ENCODE results near the gene MAST2. TPM values are rescaled to one million over a fixed set of nuclear protein-coding genes. Genes with fewer than 3 reads are reported as not detected.
"Not testable (repeated sequence)": the region's sequence is repeated elsewhere in the genome, so short reads cannot be mapped to it uniquely, and the experiment has no call there.

The MAST2 gene
- total RNA-seq, 1 donor from 2014 or later: 81.2 TPM

GRCh38 chr1:45804669-45804969, 1.2 kb downstream of the MAST2 start:
- no peak for DNase-seq (ENCODE audit: low spot score)
- intact Hi-C loops (cut with DNase I): loop anchor here (5.0 to 10.0 kb wide), 3 partner anchors 117 to 380 kb away; partner anchors contain the start of genes GPBP1L1 and TMEM69

DNA sequence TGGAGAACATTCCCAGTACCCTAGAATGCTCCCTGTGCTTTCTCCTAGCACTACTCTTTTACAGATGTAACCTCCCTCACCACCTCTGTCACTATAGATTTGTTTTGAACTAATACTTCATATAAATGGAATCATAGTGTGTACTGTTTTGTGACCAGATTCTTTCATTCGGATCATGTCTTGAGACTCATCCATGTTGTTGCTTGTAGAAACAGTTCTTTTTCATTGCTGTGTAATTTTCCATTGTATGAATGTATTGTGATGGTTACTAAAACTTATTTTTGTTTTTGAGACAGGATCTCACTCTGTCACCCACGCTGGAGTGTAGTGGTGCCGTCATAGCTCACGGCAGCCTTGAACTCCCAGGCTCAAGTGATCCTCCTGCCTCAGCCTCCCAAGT, 2.7 kb downstream of the MAST2 start:
- intact Hi-C loops (cut with DNase I): loop anchor here (10.0 kb wide), 1 partner anchor 379 kb away; no protein-coding TSS in a partner anchor
- DNase-seq (ENCODE audit: low spot score): no peak

- intact Hi-C loops (cut with DNase I): loop anchor here (10.0 kb wide), 1 partner anchor 375 kb away; no protein-coding TSS in a partner anchor
- DNase-seq (ENCODE audit: low spot score): no peak
Measured at GRCh38 chr1:45809761-45810160, 6.3 kb downstream of the MAST2 start.

GRCh38 chr1:45814776-45815175, 11.4 kb downstream of the MAST2 start:
- DNase-seq (ENCODE audit: low spot score): no peak
- intact Hi-C loops (cut with DNase I): no loop called here

GRCh38 chr1:45815667-45816458, 12.5 kb downstream of the MAST2 start:
- intact Hi-C loops (cut with DNase I): no loop called here
- DNase-seq (ENCODE audit: low spot score): no peak

GRCh38 chr1:45820173-45820572, 16.8 kb downstream of the MAST2 start:
- no peak for DNase-seq (ENCODE audit: low spot score)
- intact Hi-C loops (cut with DNase I): no loop called here

- intact Hi-C loops (cut with DNase I): no loop called here
- DNase-seq (ENCODE audit: low spot score): no peak
Measured at GRCh38 chr1:45820788-45821187, 17.4 kb downstream of the MAST2 start.

DNA sequence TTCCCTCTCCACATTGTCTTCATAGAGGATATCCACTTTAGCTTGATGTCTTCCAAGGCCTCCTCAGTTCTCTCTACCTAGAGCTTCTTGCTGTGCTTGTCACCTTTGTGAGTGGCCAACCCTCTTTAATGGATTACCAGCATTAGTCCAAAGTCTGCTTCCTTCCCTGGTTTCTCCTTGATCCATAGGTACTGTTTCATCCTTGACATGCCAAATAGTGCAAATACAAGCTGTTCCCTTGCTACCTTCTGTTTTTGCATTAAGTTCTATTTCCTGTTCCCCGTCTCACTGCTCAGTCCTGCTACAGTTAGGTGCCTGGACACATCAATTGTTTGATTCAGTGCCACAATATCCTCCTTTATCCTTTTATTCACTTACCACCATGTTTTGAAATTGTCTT, 19.2 kb downstream of the MAST2 start:
- intact Hi-C loops (cut with DNase I): no loop called here
- DNase-seq (ENCODE audit: low spot score): no peak

GRCh38 chr1:45824607-45825006, 21.2 kb downstream of the MAST2 start:
- DNase-seq (ENCODE audit: low spot score): no peak
- intact Hi-C loops (cut with DNase I): no loop called here

DNA sequence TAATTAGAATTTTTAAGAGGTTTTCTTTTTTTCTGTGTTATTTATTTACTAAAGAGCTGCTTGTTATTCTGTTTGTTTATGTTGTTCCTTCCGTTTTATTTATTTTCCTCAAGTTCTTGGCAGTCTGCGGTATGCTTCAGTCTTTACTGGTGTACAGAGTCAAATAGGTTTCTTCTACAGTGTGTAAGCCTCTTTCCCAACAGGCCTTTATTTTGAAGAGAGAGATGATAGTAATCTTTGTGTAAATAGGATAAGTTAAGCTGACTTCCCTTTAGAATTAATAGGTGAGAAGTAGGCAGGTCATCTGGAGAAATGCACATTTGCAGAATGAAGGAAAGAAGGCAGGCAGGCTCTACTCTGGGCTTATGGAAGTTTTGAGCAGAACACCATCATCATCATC, 23.8 kb downstream of the MAST2 start:
- no peak for DNase-seq (ENCODE audit: low spot score)
- intact Hi-C loops (cut with DNase I): no loop called here

GRCh38 chr1:45828841-45829240, 25.4 kb downstream of the MAST2 start:
- DNase-seq (ENCODE audit: low spot score): no peak
- intact Hi-C loops (cut with DNase I): no loop called here

GRCh38 chr1:45833361-45833760, 29.9 kb downstream of the MAST2 start:
- intact Hi-C loops (cut with DNase I): no loop called here
- DNase-seq (ENCODE audit: low spot score): no peak

GRCh38 chr1:45834689-45835088, 31.3 kb downstream of the MAST2 start:
- intact Hi-C loops (cut with DNase I): no loop called here
- DNase-seq (ENCODE audit: low spot score): no peak

GRCh38 chr1:45836451-45836850, 33.0 kb downstream of the MAST2 start:
- no peak for DNase-seq (ENCODE audit: low spot score)

GRCh38 chr1:45836861-45837260, 33.4 kb downstream of the MAST2 start:
- DNase-seq (ENCODE audit: low spot score); intact Hi-C loops (cut with DNase I): not testable (repeated sequence)

More at GRCh38 chr1:45836451-45836850, 33.0 kb downstream of the MAST2 start:
- intact Hi-C loops (cut with DNase I): no loop called here

- intact Hi-C loops (cut with DNase I); DNase-seq (ENCODE audit: low spot score): not testable (repeated sequence)
Measured at GRCh38 chr1:45838322-45838721, 34.9 kb downstream of the MAST2 start.

DNA sequence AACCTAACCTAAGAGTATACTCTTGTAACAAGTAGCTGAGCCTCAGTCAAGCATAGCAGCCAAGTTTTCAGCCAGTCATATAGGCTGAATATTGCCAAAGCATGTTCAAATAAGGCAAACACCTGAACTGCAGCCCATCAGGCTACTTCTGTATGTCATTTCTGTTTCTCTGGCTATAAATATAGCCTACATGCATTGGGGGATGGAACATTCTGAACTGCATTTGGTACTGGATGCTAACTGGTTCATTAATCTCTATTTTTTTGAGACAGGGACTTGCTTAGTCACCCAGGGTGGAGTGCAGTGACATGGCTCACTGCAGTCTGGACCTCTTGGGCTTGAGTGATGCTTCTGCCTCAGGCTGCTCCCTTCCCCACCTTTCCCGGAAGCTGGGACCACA, 37.3 kb downstream of the MAST2 start:
- no peak for DNase-seq (ENCODE audit: low spot score)
- intact Hi-C loops (cut with DNase I): no loop called here

- no peak for DNase-seq (ENCODE audit: low spot score)
- intact Hi-C loops (cut with DNase I): no loop called here
Measured at GRCh38 chr1:45842786-45843185, 39.4 kb downstream of the MAST2 start.

DNA sequence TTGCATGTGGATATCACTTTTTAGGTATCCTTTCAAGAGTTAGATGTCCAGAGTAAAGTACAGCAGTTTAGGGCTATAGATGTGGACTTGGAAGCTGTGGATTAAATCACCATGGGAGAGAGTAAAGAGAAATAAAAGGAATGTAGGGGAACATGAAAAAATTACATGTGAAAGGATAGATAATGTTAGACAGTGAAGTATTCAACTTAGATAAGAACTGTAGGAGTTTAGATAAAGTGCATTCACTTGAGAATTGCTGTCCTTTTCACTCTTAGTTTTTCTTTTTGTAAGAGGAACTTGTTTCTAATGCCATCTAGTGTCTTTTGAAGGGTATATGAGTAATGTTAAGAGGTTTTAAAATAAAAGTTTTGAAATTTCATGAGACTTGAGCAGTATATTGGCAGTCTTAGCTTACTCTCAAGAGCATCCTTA, 40.1 kb downstream of the MAST2 start:
- intact Hi-C loops (cut with DNase I): no loop called here
- DNase-seq (ENCODE audit: low spot score): no peak

DNA sequence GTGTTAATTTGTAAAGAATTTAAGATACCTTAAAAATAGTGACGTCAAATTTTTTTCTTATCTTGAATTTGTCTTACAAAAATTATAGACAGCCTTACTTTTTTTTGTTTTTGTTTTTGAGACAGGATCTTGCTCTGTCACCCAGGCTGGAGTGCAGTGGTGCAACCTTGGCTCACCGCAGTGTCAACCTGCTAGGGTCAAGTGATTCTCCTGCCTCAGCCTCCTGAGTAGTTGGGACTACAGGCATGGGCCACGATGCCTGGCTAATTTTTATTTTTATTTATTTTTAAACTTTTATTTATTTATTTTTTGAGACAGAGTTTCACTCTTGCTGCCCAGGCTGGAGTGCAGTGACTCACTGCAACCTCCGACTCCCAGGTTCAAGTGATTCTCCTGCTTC, 40.6 kb downstream of the MAST2 start:
- DNase-seq (ENCODE audit: low spot score): not testable (repeated sequence)

GRCh38 chr1:45846931-45847330, 43.5 kb downstream of the MAST2 start:
- DNase-seq (ENCODE audit: low spot score): no peak
- intact Hi-C loops (cut with DNase I): no loop called here

More for the DNA sequence above, 40.6 kb downstream of the MAST2 start:
- intact Hi-C loops (cut with DNase I): not testable (repeated sequence)

- intact Hi-C loops (cut with DNase I): no loop called here
- no peak for DNase-seq (ENCODE audit: low spot score)
Measured at GRCh38 chr1:45848097-45848496, 44.7 kb downstream of the MAST2 start.
